ENCODE measurements around the gene PSMC3IP.
"Not testable (repeated sequence)": the region's sequence is repeated elsewhere in the genome, so short reads cannot be mapped to it uniquely, and the experiment has no call there.

The PSMC3IP gene

GRCh38 chr17:42577532-42578281 lies at the start of gene PSMC3IP:
Gene PSMC3IP, minus strand, starts transcription at chr17:42577729. Its CDS starts 43 bp downstream, at chr17:42577686.
- H3K79me2 ChIP-seq (ENCODE audit: control insufficient read depth, low read length) = peaks cover 47% of the 10 kb centered on the region
- peaks cover 76% of the 10 kb centered on the region for H3K36me3 ChIP-seq (ENCODE audit: control insufficient read depth, low read length)

GRCh38 chr17:42623732-42624596 lies 46.4 kb upstream of the PSMC3IP start:
- H3K4me3 ChIP-seq (ENCODE audit: low read length) = no peak overlapping the region
- no peaks in the 10 kb centered on the region for H4K20me1 ChIP-seq (ENCODE audit: control insufficient read depth, insufficient read depth, low read depth, low read length)

More at GRCh38 chr17:42577532-42578281, at the start of gene PSMC3IP:
- Histone ChIP-seq H3K4me1 (ENCODE audit: control insufficient read depth, low read length) (peaks cover 35% of the 10 kb centered on the region), H3K9me3 (ENCODE audit: control insufficient read depth, insufficient read depth, low read length) (no peaks in the 10 kb centered on the region), H3F3A (ENCODE audit: control insufficient read depth, insufficient read depth) (peaks cover 13% of the 10 kb centered on the region), H4K20me1 (ENCODE audit: control insufficient read depth, insufficient read depth, low read depth, low read length) (peaks cover 3% of the 10 kb centered on the region; the same call in 1 of the 2 replicates), H3K4me3 (ENCODE audit: low read length) (peak within 1 kb of the TSS; percentile 89), H3K27ac (ENCODE audit: low read depth, low read length) (peak within 1 kb of the TSS; percentile 81), H3K27me3 (ENCODE audit: control insufficient read depth, low read length) (no peaks in the 10 kb centered on the region), H3K4me2 (ENCODE audit: low read length) (peak within 1 kb of the TSS; percentile 66), H3K9me2 (replicated peaks; ENCODE audit: control insufficient read depth, low read length) (no peaks in the 10 kb centered on the region)
- peak; percentile 42 for TF ChIP-seq CTCF (IDR thresholded peaks at IDR 0.05; ENCODE audit: low read depth, low read length, poor library complexity, severe bottlenecking)
- TF ChIP-seq EZH2phosphoT487 (IDR thresholded peaks at IDR 0.05; ENCODE audit: borderline replicate concordance, low read length) = no peak

GRCh38 chr17:42623271-42623670 lies 45.7 kb upstream of the PSMC3IP start:
- Histone ChIP-seq H3K27me3 (ENCODE audit: control insufficient read depth, low read length) (no peaks in the 10 kb centered on the region), H3K4me3 (ENCODE audit: low read length) (no peak overlapping the region), H3F3A (ENCODE audit: control insufficient read depth, insufficient read depth) (no peaks in the 10 kb centered on the region), H3K79me2 (ENCODE audit: control insufficient read depth, low read length) (no peaks in the 10 kb centered on the region), H3K9me3 (ENCODE audit: control insufficient read depth, insufficient read depth, low read length) (no peaks in the 10 kb centered on the region), H4K20me1 (ENCODE audit: control insufficient read depth, insufficient read depth, low read depth, low read length) (no peaks in the 10 kb centered on the region), H3K4me1 (ENCODE audit: control insufficient read depth, low read length) (peaks cover 20% of the 10 kb centered on the region), H3K4me2 (ENCODE audit: low read length) (no peak overlapping the region), H3K36me3 (ENCODE audit: control insufficient read depth, low read length) (no peaks in the 10 kb centered on the region), H3K9me2 (replicated peaks; ENCODE audit: control insufficient read depth, low read length) (no peaks in the 10 kb centered on the region), H3K27ac (ENCODE audit: low read depth, low read length) (no peak overlapping the region)
- no peak for TF ChIP-seq CTCF (IDR thresholded peaks at IDR 0.05; ENCODE audit: low read depth, low read length, poor library complexity, severe bottlenecking)
- no peak for TF ChIP-seq EZH2phosphoT487 (IDR thresholded peaks at IDR 0.05; ENCODE audit: borderline replicate concordance, low read length)

More at GRCh38 chr17:42623732-42624596, 46.4 kb upstream of the PSMC3IP start:
- H3K27ac ChIP-seq (ENCODE audit: low read depth, low read length) = no peak overlapping the region
- TF ChIP-seq CTCF (IDR thresholded peaks at IDR 0.05; ENCODE audit: low read depth, low read length, poor library complexity, severe bottlenecking) (no peak), EZH2phosphoT487 (IDR thresholded peaks at IDR 0.05; ENCODE audit: borderline replicate concordance, low read length) (no peak)
- H3K9me3 ChIP-seq (ENCODE audit: control insufficient read depth, insufficient read depth, low read length) = no peaks in the 10 kb centered on the region
- no peaks in the 10 kb centered on the region for H3K36me3 ChIP-seq (ENCODE audit: control insufficient read depth, low read length)
- peaks cover 13% of the 10 kb centered on the region for H3K4me1 ChIP-seq (ENCODE audit: control insufficient read depth, low read length)
- H3K27me3 ChIP-seq (ENCODE audit: control insufficient read depth, low read length) = no peaks in the 10 kb centered on the region
- no peaks in the 10 kb centered on the region for H3F3A ChIP-seq (ENCODE audit: control insufficient read depth, insufficient read depth)
- no peaks in the 10 kb centered on the region for H3K79me2 ChIP-seq (ENCODE audit: control insufficient read depth, low read length)
- no peaks in the 10 kb centered on the region for H3K9me2 ChIP-seq (replicated peaks; ENCODE audit: control insufficient read depth, low read length)
- no peak overlapping the region for H3K4me2 ChIP-seq (ENCODE audit: low read length)

- not testable (repeated sequence) for H3K27ac ChIP-seq (ENCODE audit: low read depth, low read length); H3K9me2 ChIP-seq (replicated peaks; ENCODE audit: control insufficient read depth, low read length); H4K20me1 ChIP-seq (ENCODE audit: control insufficient read depth, insufficient read depth, low read depth, low read length); H3K4me2 ChIP-seq (ENCODE audit: low read length); H3K4me3 ChIP-seq (ENCODE audit: low read length); H3K79me2 ChIP-seq (ENCODE audit: control insufficient read depth, low read length); H3F3A ChIP-seq (ENCODE audit: control insufficient read depth, insufficient read depth); H3K9me3 ChIP-seq (ENCODE audit: control insufficient read depth, insufficient read depth, low read length); H3K27me3 ChIP-seq (ENCODE audit: control insufficient read depth, low read length); H3K36me3 ChIP-seq (ENCODE audit: control insufficient read depth, low read length)
- H3K4me1 ChIP-seq (ENCODE audit: control insufficient read depth, low read length) = peaks cover 24% of the 10 kb centered on the region
Observed at GRCh38 chr17:42621987-42622386, 44.5 kb upstream of the PSMC3IP start.

Measured in DOHH2 (cell line).